Stimulated activated naive CD8-positive, alpha-beta T cell treated with anti-CD3 and anti-CD28 coated beads, Interleukin-15, Interleukin-2, amounts not matched to agents 100 U/mL and 50 U/mL, for 24 hours (primary cell): ENCODE results near the gene PSD2.

Experiments used
- ATAC-seq: fragments of 150-1000 bp; cut with Tn5 transposase; one replicate; pipeline ENCODE4 v1.10.0; 2021
- DNase-seq: peaks from one replicate; pipeline ENCODE4 v3.0.0; 2021

The PSD2 gene

DNA sequence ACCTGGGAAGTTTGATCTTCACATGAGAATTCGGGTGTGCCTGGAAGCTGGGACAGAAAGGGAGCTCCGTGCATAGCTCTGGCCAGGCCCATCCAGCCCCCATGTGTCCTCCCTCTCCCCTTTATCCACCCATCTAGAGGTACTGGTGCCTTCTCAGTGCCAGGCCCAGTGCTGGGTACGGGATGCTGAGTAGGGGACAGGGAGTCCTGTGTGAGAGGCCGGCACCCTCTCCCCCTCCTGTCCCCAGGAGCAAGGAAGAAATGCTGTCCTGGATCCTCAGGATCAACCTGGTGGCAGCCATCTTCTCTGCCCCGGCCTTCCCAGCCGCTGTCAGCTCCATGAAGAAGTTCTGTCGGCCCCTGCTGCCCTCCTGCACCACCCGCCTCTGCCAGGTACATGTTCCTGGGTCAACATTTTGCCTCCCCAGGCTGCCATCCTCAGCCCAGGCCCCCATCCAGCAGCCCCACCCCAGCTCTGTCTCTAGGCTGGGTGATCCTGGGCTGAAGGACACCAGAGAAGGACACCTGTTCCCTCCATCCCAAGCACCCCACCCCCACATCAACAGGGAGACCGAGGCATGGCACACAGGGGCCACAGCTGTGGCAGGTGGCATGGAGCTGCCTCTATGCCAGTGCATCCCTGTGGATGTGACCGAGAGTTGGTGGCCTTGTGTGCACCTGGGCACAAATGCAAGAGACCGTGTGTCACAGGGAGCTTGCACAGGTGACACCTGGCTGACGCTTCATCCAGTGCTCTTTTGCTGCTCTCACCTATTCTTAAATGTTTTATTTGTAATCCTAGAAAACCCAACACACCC lies 43.0 kb downstream of the PSD2 start:
- DNase-seq, result no peak

GRCh38 chr5:139839232-139839815 lies 43.7 kb downstream of the PSD2 start:
- DNase-seq (no peak), ATAC-seq (no peak)

More for the DNA sequence above, 43.0 kb downstream of the PSD2 start:
- ATAC-seq, result no peak

- ATAC-seq, result no peak
Measured at GRCh38 chr5:139839918-139840317, 44.3 kb downstream of the PSD2 start.

DNA sequence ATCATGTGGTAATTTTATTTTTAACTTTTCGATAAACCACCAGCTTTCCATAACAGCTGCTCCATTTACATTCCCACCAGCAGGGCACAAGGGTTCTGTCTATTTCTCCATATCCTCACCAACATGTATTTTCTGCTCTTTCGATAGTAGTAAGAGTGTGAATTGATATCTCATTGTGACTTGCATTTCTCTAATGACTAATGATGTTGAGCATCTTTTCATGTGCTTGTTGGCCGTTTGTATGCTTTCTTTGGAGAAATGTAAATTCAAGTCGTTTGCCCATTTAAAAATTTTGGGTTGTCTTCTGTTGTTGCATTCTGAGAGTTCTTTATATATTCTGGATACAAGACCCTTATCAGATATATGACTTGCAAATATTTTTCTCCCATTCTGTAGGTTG lies 45.9 kb downstream of the PSD2 start:
- DNase-seq (no peak), ATAC-seq (no peak)

More at GRCh38 chr5:139839918-139840317, 44.3 kb downstream of the PSD2 start:
- DNase-seq, result no peak

DNA sequence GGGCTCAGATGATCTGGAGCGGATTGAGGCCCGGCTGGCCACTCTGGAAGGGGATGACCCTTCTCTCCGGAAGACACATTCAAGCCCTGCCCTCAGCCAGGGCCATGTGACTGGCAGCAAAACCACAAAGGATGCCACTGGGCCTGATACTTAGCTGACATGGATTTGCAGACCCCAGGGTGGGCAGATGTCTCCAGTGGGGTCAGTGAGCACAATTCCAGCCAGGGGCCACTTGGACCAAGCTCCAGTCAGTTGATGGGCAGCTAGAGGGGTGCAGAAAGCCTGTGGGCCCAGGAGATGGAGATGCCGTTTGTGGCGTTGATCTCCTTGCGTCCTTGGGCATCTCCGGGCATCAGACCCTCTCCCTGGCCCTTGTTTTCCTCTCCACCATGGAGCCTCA lies 46.7 kb downstream of the PSD2 start:
- ATAC-seq (no peak), DNase-seq (no peak)

DNA sequence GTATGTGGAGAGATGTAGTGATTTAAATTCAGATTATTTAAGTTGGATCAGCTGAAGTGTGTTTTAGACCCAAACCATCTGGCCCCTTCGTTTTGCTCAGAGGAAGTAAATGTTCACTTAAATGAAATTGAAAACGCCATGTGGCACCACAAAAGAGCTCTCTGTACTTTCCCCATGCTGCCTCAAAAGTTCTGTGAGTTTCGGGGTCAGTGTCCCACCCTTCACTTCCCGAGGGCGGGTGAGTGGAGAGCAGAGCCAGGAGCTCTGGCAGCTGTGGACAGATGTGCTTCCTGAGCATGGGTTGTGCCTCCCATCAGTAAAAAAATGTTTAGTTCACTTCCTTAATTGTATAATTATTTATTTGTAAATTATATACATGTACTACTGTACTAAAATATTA lies 48.4 kb downstream of the PSD2 start:
- DNase-seq (no peak), ATAC-seq (no peak)

DNA sequence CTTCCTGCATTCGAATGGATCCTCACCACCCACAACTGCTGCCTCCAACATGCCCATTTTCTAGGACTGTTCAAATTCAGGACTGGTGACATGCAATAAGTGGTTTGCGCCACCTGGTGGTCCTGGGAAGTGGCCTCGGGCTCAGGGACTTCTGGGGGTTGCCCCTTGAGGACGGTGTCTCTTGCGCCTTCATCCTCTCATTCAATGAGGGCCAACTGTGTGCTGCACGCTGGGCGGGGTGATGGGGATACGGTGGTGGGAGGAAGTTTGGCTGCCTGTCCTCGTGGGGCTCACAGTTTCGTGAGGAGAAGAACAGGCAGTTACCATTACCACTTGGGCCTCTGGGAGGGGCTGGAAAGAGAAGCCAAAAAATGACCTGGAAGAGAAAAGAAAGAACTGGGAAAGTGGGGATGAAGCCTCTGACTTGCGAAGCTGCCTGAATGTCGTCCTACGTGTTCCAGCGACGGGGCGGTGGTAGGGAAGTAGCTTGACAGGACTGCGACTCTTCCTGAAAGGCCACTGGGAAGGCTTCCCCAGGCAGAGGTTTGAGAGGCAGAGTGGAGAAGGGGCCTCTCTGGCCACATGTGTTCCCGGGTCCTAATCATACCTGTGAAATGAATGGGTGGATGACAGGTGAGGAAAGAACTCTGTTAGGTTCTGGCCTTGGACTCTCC lies 49.0 kb downstream of the PSD2 start:
- DNase-seq (peak; percentile 89), ATAC-seq (peak; percentile 58)

DNA sequence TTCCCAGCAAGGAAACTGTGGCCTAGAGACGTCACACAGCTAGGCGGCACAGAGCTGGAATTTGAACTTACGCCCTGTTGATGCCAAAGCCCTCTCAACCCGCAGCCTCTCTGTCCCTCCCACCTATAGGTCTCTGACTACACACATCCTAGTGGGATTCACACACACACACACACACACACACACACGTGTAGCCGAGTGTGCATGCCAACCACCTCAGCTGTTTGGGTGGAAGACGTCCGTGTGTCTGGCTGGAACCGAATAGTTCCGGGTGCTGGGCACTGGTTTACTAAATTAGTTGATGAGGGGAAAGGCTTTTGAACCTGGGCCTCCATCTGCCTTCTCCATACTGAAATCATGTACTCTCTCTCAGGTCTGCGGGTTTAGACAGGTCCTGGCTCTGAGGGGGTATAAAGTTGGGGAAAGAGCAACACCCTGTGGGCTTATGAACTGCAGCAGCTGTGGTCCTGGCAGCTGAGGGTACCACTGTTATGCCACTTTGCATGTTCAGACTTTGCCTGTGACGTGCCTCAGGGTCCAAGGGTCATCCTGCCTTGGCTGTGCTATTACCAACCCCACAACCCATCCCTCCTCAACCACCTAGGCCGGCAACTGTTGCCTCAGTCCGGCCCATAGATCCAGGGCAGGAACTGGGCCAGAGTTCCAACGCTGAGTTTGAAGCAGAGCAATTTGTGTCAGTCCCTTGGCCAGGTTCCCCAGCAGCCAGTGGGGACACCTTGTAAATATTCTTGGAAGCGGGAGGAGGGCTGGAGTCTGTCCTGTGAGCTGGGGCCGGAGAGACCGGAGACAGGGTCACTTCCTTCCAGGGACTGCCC lies 50.5 kb downstream of the PSD2 start:
- ATAC-seq, result no peak
- no peak for DNase-seq

DNA sequence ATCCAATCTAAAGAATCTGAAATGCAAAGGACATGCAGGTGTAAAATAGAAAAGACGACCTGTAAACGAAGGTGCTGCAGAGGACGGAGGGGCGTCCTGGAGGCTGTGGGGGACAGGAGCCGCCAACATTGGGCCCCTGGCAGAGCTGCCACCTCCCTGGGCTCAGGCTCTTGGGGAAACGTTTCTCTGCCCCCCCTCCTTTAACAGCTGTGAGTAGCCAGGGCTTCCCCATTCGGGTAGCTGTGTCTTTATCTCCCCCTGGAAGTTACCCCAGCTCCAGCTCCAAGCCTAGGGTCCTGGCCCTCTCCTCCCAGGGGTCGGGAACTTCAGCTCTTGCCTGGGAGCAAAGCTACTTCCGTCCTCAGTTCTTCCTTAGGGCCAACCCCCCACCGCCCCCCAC lies 51.5 kb downstream of the PSD2 start:
- DNase-seq, result no peak
- ATAC-seq, result no peak

- ATAC-seq (peak; percentile 77), DNase-seq (peak; percentile 79)
Measured at GRCh38 chr5:139847790-139848507, 52.3 kb downstream of the PSD2 start.

GRCh38 chr5:139848508-139849100 lies 53.0 kb downstream of the PSD2 start:
- ATAC-seq (peak; percentile 20), DNase-seq (peak; percentile 35)

DNA sequence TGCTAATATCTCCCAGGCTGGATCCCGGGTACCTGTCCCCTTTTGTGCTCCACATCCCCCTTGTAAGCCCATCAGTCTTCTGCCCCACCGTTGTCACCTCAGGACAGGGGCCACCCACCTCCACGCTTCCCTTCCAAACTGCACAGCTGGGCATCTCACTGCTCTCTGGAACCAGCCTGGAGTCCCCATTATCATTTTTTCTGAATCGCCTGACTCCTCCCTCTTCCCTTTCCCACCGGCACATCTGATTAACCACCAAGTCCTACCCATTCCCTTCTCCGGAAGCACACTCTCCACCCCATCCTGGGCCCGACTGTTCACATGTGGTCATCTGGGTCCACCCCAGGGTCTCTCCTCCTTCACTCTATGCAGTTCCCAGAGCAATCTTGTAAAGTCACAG lies 53.9 kb downstream of the PSD2 start:
- DNase-seq, result no peak
- ATAC-seq, result no peak

- no peak for DNase-seq
- no peak for ATAC-seq
Measured at GRCh38 chr5:139849942-139850341, 54.3 kb downstream of the PSD2 start.

DNA sequence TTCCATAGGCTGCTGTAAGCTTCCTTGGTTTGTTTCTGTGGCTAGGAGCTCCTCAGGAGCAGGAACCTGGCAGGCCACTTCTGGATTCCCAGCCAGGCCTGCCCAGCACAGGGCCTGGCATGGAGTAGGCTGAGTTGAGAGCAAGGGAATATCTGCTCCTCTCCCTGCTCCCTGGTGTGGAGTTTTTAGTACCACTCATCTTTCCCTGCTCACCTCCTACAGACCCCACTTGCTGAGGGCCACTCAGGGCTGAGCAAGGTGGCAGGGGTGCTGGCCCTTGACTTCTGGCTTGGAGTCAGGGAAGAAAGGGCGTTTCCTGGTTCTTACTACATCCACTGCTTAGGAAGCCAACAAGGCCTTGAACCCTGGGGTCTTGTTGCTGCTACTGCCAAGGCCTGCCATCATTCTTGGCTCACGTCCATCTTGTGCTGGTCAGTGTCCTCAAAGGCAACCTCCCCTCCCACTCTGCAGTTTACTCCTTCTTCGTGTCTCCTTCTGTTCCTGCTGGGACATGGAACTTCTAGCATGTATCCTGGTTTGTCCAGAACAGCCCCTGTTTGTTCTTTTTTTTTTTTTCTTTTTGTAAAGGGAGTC lies 54.9 kb downstream of the PSD2 start:
- ATAC-seq, result no peak
- no peak for DNase-seq

DNA sequence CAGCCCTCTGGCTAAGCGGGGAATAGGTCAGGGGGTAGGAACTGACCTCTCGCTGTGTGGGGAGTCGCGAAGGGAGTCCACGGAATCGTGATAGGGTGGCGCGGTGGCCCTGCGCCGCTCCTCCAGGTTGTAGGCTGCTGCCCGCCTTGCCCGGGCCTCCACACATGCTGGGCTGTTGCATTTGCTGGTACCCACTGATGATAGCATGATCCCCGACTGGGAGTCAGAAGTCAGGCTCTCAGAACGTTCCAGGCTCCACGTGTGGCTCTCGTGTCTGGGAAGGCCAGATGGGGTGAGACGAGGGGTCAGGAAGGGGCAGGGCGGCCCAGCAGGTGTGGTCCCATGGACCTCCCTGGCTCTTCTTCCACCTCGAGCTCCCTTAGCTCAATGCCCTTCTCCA lies 56.0 kb downstream of the PSD2 start:
- DNase-seq (no peak), ATAC-seq (no peak)

- ATAC-seq (no peak), DNase-seq (no peak)
Measured at GRCh38 chr5:139852696-139853095, 57.1 kb downstream of the PSD2 start.

DNA sequence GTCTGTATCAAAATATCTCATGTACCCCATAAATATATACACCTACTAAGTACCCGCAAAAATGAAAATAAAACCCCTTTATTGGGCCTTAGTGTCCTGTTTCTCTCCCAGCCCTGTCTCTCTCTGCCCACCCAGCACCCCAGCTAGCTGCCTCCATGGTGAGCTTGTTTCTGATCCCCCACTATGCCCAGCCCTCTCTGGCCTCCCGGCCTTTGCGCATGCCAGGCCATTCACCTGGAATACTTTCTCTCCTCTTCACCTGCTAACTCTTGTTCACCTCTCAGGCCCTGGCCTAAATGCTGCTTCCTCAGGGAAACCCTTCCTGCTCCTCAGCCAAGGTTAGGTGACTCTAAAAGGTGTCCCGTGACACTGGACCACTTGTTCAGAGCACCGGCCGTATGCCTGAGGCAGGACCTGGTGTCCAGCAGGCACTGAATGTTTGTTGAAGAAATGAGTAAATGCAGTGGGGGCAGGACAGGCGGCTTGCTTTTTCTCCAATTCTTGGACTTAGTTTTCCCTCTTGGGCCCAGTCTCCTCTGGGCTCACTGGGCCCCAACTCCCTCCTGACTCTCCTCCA lies 58.5 kb downstream of the PSD2 start:
- no peak for ATAC-seq
- DNase-seq, result no peak

GRCh38 chr5:139854953-139855352 lies 59.3 kb downstream of the PSD2 start:
- no peak for DNase-seq
- no peak for ATAC-seq

GRCh38 chr5:139855451-139855850 lies 59.8 kb downstream of the PSD2 start:
- ATAC-seq (no peak), DNase-seq (no peak)

DNA sequence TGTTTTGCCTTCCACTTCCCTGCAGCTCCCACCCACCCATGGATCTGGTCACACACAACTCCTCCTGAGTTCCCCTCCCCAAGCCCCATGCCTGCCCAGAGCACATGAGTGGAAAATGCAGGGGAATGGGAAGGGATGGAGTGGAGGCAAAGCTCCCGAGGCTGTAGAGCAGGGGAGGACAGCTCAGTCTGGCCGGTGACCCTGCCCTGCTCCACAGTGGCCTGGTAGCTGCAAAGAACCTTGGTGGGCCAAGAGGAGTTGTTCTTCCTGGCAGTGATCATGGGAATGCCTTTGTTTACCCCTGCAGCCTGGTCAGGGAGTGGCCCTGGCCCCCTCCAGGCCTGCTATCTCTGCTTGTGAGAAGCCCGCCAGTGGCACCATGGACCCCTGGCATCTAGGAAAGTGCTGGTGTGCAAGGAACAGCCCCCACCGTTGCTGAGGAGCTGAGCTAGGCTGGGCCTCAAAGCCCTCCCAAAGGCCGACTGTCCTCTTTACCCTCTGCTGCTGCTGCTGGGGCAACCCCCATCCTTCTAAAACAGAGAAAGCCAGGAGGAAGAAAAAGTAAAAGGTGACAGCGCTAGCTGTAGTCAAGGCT lies 60.4 kb downstream of the PSD2 start:
- DNase-seq, result no peak
- ATAC-seq, result no peak
